Stimulated activated CD4-positive, alpha-beta T cell treated with anti-CD3 and anti-CD28 coated beads, Interleukin-4, amount 100 ng/mL, for 48 hours (primary cell): Measurements from ENCODE around the gene MYO9B.
"Not testable (repeated sequence)": the region's sequence is repeated elsewhere in the genome, so short reads cannot be mapped to it uniquely, and the experiment has no call there.

ENCODE experiments used
- DNase-seq, 2 donors: peaks; one replicate each; pipeline ENCODE4 v3.0.0-alpha.2; 2020; ENCODE audit warnings: low read depth in 2 of 2

Gene MYO9B

GRCh38 chr19:17091758-17092333 is 16.3 kb downstream of the MYO9B start:
- no peak for DNase-seq

- DNase-seq: no peak
Measured at GRCh38 chr19:17092696-17093095, 17.1 kb downstream of the MYO9B start.

GRCh38 chr19:17094694-17095093 is 19.1 kb downstream of the MYO9B start:
- DNase-seq: not testable (repeated sequence)

GRCh38 chr19:17095141-17095919 is 19.8 kb downstream of the MYO9B start:
- DNase-seq: no peak

GRCh38 chr19:17097593-17098126 is 22.1 kb downstream of the MYO9B start:
- DNase-seq: no peak

GRCh38 chr19:17098326-17098725 is 22.7 kb downstream of the MYO9B start:
- DNase-seq: no peak

- no peak for DNase-seq
Measured at GRCh38 chr19:17101686-17102628, 26.4 kb downstream of the MYO9B start.

- DNase-seq: no peak
Measured at GRCh38 chr19:17103177-17103576, 27.6 kb downstream of the MYO9B start.

- no peak for DNase-seq
Measured at GRCh38 chr19:17104679-17105078, 29.1 kb downstream of the MYO9B start.

GRCh38 chr19:17105556-17105955 is 30.0 kb downstream of the MYO9B start:
- no peak for DNase-seq

GRCh38 chr19:17106964-17107363 is 31.4 kb downstream of the MYO9B start:
- DNase-seq: not testable (repeated sequence)

- no peak for DNase-seq
Measured at GRCh38 chr19:17107546-17108452, 32.2 kb downstream of the MYO9B start.

GRCh38 chr19:17108453-17108784 is 32.8 kb downstream of the MYO9B start:
- DNase-seq: no peak

GRCh38 chr19:17109300-17109699 is 33.7 kb downstream of the MYO9B start:
- no peak for DNase-seq

GRCh38 chr19:17109962-17110598 is 34.5 kb downstream of the MYO9B start:
- no peak for DNase-seq

- DNase-seq: no peak
Measured at GRCh38 chr19:17110599-17110966, 35.0 kb downstream of the MYO9B start.

GRCh38 chr19:17111766-17112165 is 36.2 kb downstream of the MYO9B start:
- no peak for DNase-seq

GRCh38 chr19:17112271-17112670 is 36.7 kb downstream of the MYO9B start:
- no peak for DNase-seq

GRCh38 chr19:17112700-17113099 is 37.1 kb downstream of the MYO9B start:
- DNase-seq: no peak

GRCh38 chr19:17113127-17113785 is 37.7 kb downstream of the MYO9B start:
- DNase-seq: no peak
